Suprapubic skin (tissue), 4 donors: ENCODE data around the gene DRD1.

Source experiments
- CTCF ChIP-seq, 2 donors: fragments of 200-600 bp in 1 of 2; fragments of 450-650 bp in 1 of 2; sonication (generic) in 1 of 2; IDR thresholded peaks; one replicate each; pipeline ENCODE4 v1.5.1; 2016 to 2019; ENCODE audit warnings: antibody characterized with exemption in 2 of 2, mild to moderate bottlenecking in 1 of 2, moderate library complexity in 1 of 2
- EP300 ChIP-seq: sonication (generic); formaldehyde crosslinking; IDR thresholded peaks from one replicate; pipeline ENCODE4 v1.6.1; 2017; ENCODE audit warnings: antibody characterized with exemption
- POLR2A ChIP-seq, 2 donors: fragments of 450-650 bp; IDR thresholded peaks; one replicate each; pipeline ENCODE4 v1.6.1; 2017; ENCODE audit warnings: antibody characterized with exemption in 2 of 2, mild to moderate bottlenecking in 2 of 2, moderate library complexity in 2 of 2
- POLR2AphosphoS5 ChIP-seq, 3 donors: sonication (generic); formaldehyde crosslinking; IDR thresholded peaks; one replicate each; pipeline ENCODE4 v1.6.1; 2017; ENCODE audit warnings: antibody characterized with exemption in 3 of 3

- TF ChIP-seq CTCF (IDR thresholded peaks at IDR 0.05): no peak
- TF ChIP-seq POLR2A (IDR thresholded peaks at IDR 0.05): no peak
- TF ChIP-seq EP300: no peak
- TF ChIP-seq POLR2AphosphoS5 (IDR thresholded peaks at IDR 0.05): no peak
Measured at GRCh38 chr5:175460552-175460951, 16.6 kb upstream of the DRD1 start.
